Activated T-cell treated with anti-CD3 and anti-CD28 coated beads for 1 hour (primary cell): ENCODE measurements around the gene PRUNE2.

Experiments
- DNase-seq: peaks from one replicate; pipeline ENCODE4 v3.0.0-alpha.2; 2020; ENCODE audit warnings: low read depth

PRUNE2 gene

DNA sequence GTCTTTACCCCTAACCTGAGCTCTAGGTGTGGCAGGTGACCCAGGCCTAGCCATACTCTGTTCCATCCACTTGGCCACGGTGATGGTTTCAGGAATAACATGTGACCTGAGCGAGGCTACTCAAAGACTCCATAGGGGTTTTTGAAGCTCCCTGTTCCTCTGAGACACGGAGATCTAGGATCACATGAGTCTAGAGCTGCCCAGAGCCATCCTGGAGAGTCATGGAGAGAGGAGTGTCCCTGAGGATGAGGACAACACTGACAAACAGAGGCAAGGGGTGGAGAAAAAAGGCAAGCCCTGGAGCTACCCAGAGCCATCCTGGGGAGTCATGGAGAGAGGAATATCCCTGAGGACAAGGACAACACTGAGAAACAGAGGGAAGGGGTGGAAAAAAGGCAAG, 171.2 kb downstream of the PRUNE2 start:
- no peak for DNase-seq

- no peak for DNase-seq
Observed at GRCh38 chr9:76733096-76733495, 172.8 kb downstream of the PRUNE2 start.

DNA sequence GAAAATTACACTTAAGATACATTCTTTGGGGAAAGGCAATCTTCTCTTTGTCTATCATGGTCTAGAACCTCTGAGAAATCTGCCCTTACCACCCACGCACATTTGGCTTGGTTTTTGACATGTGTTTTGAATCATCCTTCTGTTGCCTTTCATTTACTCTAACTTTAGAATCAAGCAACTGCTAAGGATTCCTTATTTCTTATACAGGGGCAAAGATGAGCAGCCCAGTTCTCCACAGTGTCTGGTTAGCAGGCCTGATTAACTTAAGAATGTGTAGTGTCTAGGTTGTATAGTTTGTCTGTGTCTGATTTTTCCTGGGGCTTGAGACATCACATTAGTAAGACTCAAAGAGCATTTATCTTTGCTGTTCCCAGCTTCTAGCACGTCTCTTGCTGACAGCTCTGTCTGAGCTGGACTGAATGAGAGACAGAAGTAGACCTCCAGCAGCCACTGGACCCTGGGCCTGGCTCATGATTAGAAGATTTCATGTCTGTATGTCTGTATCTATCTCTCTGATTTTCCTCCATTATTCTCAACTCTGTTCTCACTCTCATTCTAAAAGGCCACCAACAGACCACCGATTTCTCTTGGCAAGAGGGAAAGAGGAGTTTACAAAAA, 173.5 kb downstream of the PRUNE2 start:
- no peak for DNase-seq

- DNase-seq: no peak
Observed at GRCh38 chr9:76730801-76731200, 175.1 kb downstream of the PRUNE2 start.

- DNase-seq: no peak
Observed at GRCh38 chr9:76729980-76730737, 175.8 kb downstream of the PRUNE2 start.

DNA sequence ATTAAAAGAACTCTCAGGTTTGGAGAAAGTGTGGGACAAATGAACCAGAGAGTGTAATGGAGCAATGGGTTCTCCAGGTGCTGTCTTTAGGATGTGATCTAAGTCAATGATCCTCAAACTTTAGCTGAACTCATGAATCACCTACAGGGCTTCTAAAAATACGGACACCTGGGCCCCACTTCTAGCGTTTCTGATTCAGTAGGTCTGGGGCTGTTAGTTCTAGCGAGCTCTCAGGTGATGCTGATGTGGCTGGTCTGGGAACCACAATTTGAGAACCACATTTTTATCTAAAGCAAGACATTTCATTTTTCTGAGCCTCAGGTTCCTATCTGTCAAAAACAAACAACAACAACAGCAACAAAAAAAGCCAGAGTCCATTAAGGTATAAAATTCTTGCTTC, 176.8 kb downstream of the PRUNE2 start:
- DNase-seq: no peak

- no peak for DNase-seq
Observed at GRCh38 chr9:76725885-76726284, 180.0 kb downstream of the PRUNE2 start.

GRCh38 chr9:76725011-76725546, 180.8 kb downstream of the PRUNE2 start:
- DNase-seq: no peak

DNA sequence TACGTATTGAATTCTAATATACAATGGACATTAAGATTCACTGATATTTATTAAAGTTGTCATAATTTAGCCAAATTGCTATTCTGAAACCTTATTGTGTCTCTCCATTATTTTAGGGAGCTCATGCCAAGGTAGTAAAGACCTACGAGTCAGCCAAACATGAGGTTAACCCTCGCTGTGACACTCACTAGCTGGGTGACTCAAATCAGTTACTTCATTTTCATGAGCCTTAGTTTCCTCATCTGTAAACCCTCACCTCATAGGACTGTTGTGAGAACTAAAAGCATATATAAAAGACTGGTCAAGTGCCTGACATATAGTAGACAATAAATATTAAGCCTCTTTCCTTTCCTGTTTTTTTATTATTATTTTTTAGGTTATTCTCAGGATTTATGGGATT, 185.7 kb downstream of the PRUNE2 start:
- no peak for DNase-seq

- DNase-seq: no peak
Observed at GRCh38 chr9:76718166-76718565, 187.7 kb downstream of the PRUNE2 start.

DNA sequence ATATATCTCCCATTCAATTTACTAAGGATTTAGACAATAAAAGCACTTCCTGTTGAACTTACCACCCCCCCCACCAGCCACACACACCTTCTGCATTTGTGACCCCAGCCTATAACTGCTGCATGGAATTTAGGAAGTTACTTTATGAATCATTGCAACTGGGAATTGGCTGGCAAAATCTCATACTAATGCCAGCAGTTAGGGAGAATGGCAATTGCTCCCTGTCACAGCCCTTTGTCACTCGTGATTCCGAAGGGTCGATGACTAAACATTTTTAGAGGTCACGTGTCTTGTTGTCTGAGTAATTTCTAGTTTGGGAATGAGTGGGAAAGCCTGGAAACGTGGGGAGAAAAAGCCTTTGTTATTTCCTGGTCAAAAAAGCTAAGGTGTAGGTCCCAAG, 188.3 kb downstream of the PRUNE2 start:
- no peak for DNase-seq

DNA sequence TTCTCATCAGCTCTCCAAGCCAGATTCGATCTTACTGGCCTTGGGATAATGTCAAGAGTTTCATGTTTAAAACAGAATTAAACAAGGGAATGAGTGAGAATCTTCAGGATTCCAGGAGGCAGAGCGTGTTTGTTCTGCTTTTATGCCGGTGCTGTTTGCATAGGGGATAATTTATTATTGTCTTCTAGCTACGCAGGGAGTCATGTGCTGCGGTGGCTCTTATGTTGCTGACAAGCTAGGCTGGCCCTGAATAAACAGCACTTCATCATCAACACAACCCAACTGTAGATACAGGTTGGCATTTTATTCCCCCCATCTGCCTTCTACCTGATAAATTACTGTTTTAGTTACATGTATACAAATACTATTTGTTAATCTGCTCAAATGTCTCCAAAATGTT, 188.7 kb downstream of the PRUNE2 start:
- no peak for DNase-seq

DNA sequence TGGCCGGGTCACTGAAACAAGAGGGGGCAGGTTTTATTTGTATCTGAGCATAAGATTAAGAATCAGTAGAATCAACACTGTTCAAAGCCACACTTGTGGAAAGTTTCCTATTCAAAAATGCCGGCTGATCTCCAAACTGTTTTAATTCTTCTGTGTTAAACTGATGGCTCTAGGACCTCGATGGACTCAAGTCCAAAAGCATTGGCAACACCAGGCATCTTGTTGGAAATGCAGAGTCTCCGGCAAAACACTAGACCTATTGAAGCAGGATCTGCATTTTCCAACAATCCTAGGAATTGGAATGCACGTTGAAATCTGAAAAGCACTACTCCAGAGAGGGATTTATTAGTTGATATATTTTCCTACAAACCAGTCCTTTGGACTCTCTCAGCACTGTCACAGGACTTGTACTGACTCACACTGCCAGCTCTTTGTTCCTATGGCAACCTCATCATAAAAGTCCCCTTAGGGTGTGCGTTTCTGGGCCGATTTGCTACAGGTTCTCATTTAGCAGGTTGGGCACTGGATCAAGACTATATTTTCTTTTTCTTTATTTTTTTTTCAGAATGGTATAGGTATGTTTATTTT, 189.7 kb downstream of the PRUNE2 start:
- DNase-seq: no peak

DNA sequence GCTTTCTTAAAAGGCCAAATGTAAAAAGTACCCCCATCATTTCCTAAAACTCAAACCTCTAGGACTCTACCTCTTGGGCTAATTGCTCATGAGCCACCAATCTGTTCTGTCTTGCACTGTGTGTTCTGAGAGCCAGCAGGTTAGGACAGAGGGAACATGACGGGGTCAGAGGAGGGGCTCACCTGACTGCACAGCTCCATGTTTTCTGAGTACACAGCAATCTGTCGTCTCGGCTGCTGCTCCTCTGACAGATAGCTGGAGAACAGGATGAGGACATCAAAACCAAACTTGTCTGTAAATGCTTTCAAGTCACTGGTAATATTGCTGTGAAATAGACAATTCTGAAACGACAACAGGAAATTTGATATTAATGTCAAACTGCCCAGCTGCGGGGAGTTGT, 192.5 kb downstream of the PRUNE2 start:
- DNase-seq: no peak

DNA sequence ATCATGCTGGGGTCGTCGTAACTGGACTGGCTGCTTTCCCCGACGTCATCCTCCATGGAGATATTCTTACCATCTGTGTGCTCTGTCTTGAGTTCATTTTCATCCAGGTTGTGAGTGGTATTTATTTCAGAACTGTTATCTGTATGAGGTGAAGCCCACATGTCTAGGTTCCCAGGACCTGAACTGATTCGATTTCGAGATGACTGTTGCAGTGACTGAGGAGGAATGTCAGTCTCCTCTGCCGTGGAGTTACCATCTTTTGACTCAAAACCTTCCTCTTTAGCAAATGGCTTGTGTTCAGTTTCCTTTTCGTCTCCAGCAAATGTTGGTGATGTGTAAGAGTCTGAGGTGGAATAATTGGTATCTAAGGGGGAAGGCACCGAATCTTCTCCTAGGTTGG, 196.9 kb downstream of the PRUNE2 start:
- no peak for DNase-seq

GRCh38 chr9:76707510-76707909, 198.4 kb downstream of the PRUNE2 start:
- DNase-seq: no peak

GRCh38 chr9:76704593-76705204, 201.2 kb downstream of the PRUNE2 start:
- DNase-seq: no peak

DNA sequence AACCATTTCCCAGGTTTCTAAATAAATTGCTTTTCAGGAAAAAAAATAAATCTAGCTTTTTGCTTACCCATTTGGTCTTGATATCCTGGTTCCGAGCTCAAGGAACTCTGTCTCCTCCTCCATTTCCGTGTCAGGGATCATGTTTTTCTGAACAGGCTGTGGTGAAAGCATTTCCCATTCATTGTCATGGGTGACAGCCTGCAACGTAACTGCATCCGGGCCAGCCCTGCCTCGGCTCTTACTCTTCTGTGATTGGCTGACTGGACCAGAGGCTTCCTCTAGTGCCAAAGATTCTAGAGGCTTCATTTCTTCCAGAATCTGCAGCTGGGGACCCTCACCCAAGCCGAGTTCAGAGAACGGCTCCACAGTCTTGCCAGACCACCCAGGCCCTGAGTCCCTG, 202.6 kb downstream of the PRUNE2 start:
- no peak for DNase-seq

GRCh38 chr9:76701441-76702039, 204.4 kb downstream of the PRUNE2 start:
- no peak for DNase-seq

DNA sequence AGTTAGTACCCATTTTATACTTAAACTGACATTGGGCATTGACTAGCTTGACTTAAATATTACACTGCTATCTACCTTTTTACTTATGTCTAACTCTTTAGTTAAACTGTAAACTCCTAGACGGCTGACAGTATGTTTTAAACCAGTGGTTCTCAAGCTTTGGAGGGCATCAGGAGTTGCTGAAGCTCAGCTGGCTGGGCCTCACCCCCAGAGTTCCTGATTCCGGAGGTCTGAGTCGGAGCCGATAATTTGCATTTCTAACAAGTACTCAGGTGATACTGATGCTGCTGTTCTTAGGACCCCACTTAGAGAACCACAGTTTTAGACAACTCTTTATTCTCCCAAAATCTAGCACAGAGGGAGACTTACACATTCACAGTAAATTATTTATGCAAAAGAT, 205.0 kb downstream of the PRUNE2 start:
- no peak for DNase-seq

DNA sequence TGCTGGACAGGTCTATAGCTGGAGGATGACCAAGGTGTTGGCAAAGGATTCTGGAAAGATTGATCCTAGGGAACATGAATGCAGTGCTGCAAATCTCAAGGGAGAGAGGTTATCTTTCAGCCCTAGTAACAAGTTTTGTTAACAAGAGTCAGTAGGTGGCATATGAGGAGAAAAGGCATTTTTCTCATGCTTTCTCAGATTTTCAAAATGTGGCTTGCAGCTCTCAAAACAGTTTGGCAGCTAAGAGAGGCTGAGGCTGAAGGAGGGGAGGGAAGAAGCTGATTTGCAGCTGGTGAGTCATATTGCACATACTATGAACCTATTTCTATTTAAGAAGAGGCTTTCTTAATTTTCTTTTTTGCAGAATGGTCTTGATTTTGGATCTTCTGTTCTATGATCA, 205.9 kb downstream of the PRUNE2 start:
- no peak for DNase-seq

DNA sequence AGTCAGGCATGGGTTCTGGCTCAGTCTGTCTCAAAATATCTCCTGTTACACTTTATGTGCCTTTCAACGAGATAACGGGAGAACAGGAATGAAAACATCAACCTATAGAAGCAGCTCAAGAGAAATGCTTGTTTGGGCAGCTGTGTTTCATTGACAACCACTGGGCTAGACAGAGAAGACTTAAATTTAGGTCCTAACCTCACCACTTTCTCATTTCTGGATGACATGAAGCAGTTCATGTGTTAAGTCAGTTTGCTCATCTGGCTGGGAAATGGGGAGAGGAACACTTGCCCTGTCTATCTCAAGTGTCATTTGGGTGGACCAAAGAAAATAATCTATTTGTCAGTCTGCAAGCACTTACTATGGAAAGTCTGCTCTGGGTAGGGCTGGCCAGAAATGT, 208.4 kb downstream of the PRUNE2 start:
- DNase-seq: no peak

DNA sequence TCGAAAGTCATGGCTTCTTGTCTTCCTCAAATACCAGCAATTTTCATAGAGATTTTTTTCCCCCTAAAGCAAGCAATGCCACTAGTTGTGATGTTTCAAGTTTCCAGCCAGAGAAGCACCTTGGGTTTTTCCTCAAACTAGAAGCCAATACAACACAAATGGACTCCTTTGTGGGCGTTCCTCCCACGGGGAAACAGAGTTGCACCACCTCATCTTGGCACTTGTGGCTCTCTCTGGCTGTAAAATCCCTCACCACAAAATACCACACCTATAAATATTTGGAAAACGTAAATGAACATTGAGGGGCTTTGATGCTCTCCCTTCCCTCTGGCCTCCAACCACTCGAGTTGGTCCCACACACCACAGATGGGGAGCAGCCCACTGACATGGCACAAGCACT, 208.8 kb downstream of the PRUNE2 start:
- no peak for DNase-seq
